ENCODE data around the gene CRTC1. TPM values are rescaled to one million over a fixed set of nuclear protein-coding genes. Genes with fewer than 3 reads are reported as not detected.
A peak's percentile ranks its signal among the peaks of the same experiment; 100 is the strongest.

CRTC1 gene
- total RNA-seq, 1 donor from 2014 or later, result 14.6 TPM

- Mint-ChIP-seq H3K4me1 (ENCODE audit: low read depth) (peaks cover 26% of the 10 kb centered on the region), H3K36me3 (ENCODE audit: low read depth) (peaks cover 3% of the 10 kb centered on the region), H3K4me3 (ENCODE audit: unreplicated experiment) (peak overlapping the region; percentile 56), H3K27ac (ENCODE audit: unreplicated experiment) (no peak overlapping the region), H3K9me3 (ENCODE audit: low read depth) (no peaks in the 10 kb centered on the region), H3K27me3 (ENCODE audit: low read depth) (peaks cover 52% of the 10 kb centered on the region)
- TF ChIP-seq CTCF (IDR thresholded peaks at IDR 0.05), result no peak
- no peak for DNase-seq (ENCODE audit: low spot score)
Observed at GRCh38 chr19:18789422-18789869, 106.0 kb downstream of the CRTC1 start.

GRCh38 chr19:18789883-18790565 lies 106.5 kb downstream of the CRTC1 start:
- Mint-ChIP-seq H3K27me3 (ENCODE audit: low read depth) (peaks cover 50% of the 10 kb centered on the region), H3K4me1 (ENCODE audit: low read depth) (peaks cover 26% of the 10 kb centered on the region), H3K4me3 (ENCODE audit: unreplicated experiment) (peak overlapping the region; percentile 72), H3K27ac (ENCODE audit: unreplicated experiment) (no peak overlapping the region), H3K36me3 (ENCODE audit: low read depth) (peaks cover 3% of the 10 kb centered on the region), H3K9me3 (ENCODE audit: low read depth) (no peaks in the 10 kb centered on the region)
- no peak for TF ChIP-seq CTCF (IDR thresholded peaks at IDR 0.05)
- no peak for DNase-seq (ENCODE audit: low spot score)

- DNase-seq (ENCODE audit: low spot score), result peak; percentile 90
- peaks cover 47% of the 10 kb centered on the region for H3K27me3 Mint-ChIP-seq (ENCODE audit: low read depth)
- H3K4me1 Mint-ChIP-seq (ENCODE audit: low read depth), result peaks cover 27% of the 10 kb centered on the region
- no peaks in the 10 kb centered on the region for H3K9me3 Mint-ChIP-seq (ENCODE audit: low read depth)
- TF ChIP-seq CTCF (IDR thresholded peaks at IDR 0.05), result no peak
- peaks cover 3% of the 10 kb centered on the region for H3K36me3 Mint-ChIP-seq (ENCODE audit: low read depth)
- H3K4me3 Mint-ChIP-seq (ENCODE audit: unreplicated experiment), result peak within 1 kb of the TSS; percentile 72
- H3K27ac Mint-ChIP-seq (ENCODE audit: unreplicated experiment), result no peak within 1 kb of the TSS
Observed at GRCh38 chr19:18790566-18791314, 107.3 kb downstream of the CRTC1 start, which contains the start of gene COMP. Gene COMP (minus strand): TSS chr19:18791305. CDS start chr19:18791269, 36 bp downstream.

- Mint-ChIP-seq H3K27me3 (ENCODE audit: low read depth) (peaks cover 41% of the 10 kb centered on the region), H3K4me1 (ENCODE audit: low read depth) (peaks cover 27% of the 10 kb centered on the region), H3K4me3 (ENCODE audit: unreplicated experiment) (no peak overlapping the region), H3K9me3 (ENCODE audit: low read depth) (no peaks in the 10 kb centered on the region), H3K36me3 (ENCODE audit: low read depth) (peaks cover 3% of the 10 kb centered on the region), H3K27ac (ENCODE audit: unreplicated experiment) (no peak overlapping the region)
- DNase-seq (ENCODE audit: low spot score), result peak; percentile 87
- no peak for TF ChIP-seq CTCF (IDR thresholded peaks at IDR 0.05)
Observed at GRCh38 chr19:18791315-18791678, 107.8 kb downstream of the CRTC1 start.

- H3K36me3 Mint-ChIP-seq (ENCODE audit: low read depth), result peaks cover 3% of the 10 kb centered on the region
- H3K27ac Mint-ChIP-seq (ENCODE audit: unreplicated experiment), result no peak overlapping the region
- H3K27me3 Mint-ChIP-seq (ENCODE audit: low read depth), result peaks cover 32% of the 10 kb centered on the region
- no peak overlapping the region for H3K4me3 Mint-ChIP-seq (ENCODE audit: unreplicated experiment)
- H3K4me1 Mint-ChIP-seq (ENCODE audit: low read depth), result peaks cover 23% of the 10 kb centered on the region
- no peaks in the 10 kb centered on the region for H3K9me3 Mint-ChIP-seq (ENCODE audit: low read depth)
- TF ChIP-seq CTCF (IDR thresholded peaks at IDR 0.05), result no peak
- no peak for DNase-seq (ENCODE audit: low spot score)
Observed at GRCh38 chr19:18792661-18793060, 109.2 kb downstream of the CRTC1 start.
